ENCODE data around the gene BZW2.
"Not testable (repeated sequence)": the region's sequence is repeated elsewhere in the genome, so short reads cannot be mapped to it uniquely, and the experiment has no call there.

The BZW2 gene

DNA sequence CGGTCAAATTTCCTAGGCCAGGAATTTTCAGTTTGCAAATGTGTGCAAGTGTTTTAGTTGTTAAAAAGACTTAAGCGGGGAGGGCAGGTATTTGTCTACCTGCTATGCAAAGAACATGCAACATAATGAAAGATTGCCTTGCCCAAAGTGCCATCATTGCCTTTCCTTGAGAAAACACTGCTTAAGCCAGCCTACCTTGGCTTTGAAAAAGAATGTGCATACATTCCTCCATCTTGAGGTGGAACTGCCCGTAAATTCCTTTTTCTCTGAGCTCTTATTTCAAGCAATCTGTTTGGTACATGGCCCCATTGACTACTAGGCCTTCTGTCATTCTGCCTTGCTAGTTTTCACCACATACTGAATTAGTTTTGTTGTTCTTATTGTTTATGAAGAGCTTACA, 29.3 kb downstream of the BZW2 start:
- no peak for FAIRE-seq

DNA sequence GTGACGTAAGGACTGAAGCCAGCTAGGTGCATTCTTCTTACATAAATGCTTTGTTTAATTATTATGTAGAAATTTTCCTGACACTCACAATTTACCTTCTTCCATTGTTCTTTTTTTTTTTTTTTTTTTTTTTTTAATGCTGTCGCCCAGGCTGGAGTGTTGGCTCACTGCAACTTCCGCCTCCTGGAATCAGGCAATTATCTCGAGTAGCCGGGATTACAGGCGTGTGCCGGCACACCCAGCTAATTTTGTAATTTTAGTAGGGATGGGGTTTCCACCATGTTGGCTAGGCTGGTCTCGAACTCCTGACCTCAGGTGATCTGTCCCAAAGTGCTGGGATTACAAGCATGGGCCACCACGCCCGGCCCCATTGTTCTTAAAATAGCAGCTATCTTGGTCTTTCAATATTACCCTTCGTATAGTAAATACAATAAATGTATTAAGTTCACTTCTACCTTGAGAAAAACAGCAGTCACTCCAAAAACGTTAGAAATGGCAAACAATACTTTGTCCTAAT, 32.1 kb downstream of the BZW2 start:
- no peak for FAIRE-seq

- not testable (repeated sequence) for FAIRE-seq
These were observed 32.9 kb downstream of the BZW2 start for GRCh38 chr7:16678645-16679566.

DNA sequence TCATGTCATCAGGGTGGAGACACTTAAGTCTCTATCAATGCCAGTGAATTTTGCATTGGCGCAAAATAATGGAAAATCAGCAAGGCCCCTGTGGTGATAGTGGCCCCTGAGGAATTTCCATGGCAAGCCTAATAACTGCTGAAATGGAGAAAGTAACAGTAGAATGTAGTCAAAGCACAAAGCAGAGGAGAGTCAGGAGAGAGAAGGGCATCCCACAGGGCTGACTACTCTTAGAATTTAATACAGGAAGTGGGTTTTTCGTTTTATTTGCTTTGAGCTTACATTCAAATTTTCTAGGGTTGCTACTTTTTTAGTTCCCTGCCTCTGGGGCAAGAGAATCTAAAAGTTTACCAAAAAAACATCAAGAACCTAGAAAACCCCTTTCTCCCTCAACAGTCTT, 39.0 kb downstream of the BZW2 start:
- no peak for FAIRE-seq

- no peak for FAIRE-seq
These were observed 39.6 kb downstream of the BZW2 start for GRCh38 chr7:16685535-16685934.

DNA sequence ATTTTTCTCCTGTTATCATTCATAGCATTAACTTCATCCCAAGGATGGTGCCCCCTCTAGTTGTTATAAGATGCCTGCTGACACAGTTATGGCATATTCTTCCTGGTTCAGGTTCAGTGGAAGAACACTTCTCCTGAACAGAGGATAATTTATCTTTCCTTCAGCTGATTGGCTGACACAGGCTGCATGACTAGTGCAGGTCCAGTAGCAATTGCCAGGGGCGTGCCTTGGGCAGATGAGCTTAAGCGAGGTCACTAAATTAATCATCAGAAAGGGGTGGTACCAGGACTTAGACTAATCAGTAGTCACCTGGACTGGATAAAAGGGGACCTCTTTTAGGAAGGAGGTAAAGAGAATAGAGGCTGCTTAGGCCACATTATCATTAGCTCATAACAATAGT, 42.3 kb downstream of the BZW2 start:
- no peak for FAIRE-seq

DNA sequence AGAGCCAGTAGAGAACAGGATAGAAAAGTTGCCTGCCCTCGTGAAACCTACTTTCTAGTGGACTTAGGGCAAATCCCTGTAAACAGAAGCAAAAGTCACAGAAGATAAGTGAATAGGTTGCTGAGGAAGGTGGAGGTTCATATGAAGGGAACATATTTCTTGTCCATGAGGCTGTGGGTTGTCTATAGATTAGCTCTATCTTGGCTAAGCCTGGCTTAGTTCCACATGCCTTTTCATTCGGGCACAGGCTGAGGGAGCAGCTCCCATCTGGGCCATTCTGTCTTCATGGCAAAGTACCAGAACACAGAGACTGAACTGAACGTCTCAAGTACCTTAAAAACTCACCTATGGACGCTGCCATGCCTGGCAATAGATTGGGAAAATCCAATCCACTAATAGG, 45.3 kb downstream of the BZW2 start:
- no peak for FAIRE-seq

DNA sequence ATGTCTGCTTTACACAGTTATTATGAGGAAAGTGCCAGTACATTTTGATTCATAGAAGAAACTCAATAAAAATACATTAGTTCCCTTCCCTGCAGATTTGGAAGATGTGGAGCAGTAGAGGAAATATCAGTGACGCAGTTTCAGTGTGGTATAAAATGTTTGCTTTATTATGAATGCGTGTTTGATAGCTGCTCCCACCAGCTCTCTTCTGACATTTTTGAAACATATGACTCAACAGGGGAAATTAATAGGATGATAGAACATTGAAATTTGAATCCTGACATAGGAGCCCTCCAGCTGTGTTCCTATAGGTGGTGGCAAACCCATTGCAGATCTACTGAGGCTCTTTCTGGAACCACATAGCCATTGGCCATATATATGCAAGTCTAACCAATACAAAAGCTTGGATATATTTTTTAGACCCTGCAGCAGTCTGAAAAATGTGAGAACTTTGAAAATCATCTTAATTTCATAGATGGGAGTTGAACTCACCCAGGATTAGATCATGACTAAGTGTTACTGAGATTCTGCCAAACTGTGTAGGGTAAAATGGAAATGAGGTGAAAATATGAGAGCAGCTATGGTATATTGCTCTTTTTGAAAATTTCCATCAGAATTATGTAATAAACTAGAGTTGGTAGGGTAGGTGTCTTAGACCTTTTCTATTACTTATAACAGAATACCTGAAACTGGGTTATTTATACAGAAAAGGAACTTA, 47.8 kb downstream of the BZW2 start:
- no peak for FAIRE-seq

GRCh38 chr7:16694806-16695205, 48.8 kb downstream of the BZW2 start:
- FAIRE-seq = no peak

GRCh38 chr7:16695621-16696237, 49.7 kb downstream of the BZW2 start:
- peak; percentile 86 for FAIRE-seq

DNA sequence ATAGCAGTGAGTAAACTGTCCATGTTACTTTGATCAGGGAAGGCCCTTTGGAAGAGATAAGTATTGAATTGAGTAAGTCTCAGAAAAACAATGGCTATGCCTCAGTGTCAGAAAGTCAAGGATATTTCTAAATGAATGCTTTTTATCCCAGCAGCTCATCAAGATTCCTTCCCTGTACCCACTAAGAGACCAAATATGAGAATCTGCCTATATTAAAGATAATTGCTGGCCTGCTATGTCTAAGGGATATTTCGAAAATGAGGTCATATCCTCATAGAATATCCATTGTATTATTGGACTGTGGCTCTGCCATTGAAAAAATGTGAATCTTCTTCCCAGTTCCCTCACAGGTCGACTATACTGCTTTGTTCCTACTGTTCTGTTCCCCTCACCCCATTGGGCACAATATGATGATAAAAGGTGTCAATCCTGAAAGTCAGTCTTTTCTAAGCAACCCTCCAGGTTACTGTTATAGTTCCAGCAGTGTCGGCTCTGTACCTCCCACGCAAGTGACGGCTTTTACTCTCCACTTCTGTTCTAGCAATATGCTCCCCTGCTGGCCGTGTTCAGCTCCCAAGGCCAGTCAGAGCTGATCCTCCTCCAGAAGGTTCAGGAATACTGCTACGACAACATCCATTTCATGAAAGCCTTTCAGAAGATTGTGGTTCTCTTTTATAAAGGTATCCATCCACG, 51.7 kb downstream of the BZW2 start:
- no peak for FAIRE-seq

GRCh38 chr7:16698200-16698905, 52.4 kb downstream of the BZW2 start:
- FAIRE-seq = no peak

DNA sequence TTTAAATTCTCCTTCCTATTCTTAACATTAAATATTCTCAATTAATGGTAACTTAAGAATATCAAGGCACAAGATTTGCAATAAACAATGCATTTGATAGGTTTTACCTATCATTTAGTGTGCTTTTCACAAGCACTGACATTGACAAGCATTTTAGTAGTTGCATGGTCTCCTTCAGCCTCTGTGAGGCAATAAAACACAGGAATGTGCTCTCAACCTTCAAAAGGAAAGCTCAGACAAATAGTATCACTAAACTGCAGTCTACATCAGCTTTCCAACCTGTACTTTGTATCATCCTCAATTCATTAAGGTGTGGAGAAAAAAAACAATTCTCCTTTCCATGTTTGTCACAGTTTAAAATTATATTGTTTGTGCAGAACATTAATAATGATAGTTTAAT, 56.5 kb downstream of the BZW2 start:
- no peak for FAIRE-seq

DNA sequence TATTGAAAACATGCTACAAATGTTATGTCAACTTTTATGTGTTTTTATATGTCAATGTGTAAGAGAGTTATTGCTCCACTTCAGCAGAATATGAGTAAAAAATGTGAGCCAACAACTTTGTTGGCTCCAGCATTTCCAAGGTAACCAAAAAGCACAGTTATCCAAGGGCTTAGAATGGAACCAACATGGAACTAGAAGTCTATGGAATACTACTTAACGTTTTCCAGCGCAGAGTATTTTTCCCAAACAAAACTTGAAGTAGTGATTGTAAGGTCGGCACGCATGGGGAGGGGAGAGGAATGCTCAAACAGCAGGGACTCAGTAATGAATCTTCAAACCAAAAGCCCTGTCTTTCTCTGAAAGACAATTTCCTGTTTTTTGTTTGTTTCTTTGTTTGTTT, 62.5 kb downstream of the BZW2 start:
- FAIRE-seq = no peak

DNA sequence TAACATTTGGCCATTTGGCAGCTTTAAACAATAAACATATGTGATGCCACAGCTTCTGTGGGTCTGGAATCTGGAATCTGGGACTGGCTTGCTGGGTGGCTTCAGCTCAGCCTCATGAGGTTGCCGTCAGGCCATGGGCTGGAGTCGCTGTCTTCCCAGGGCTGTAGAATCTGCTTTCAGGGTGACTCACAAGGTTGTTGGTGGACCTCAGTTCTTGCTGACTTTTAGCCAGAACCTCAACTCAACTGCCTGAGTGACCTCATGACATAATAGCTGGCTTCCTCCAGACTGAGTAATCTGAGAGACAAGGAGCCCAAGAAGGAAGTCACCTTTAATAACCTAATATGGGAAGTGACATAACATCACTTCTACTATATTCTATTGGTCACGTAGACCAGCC, 63.0 kb downstream of the BZW2 start:
- no peak for FAIRE-seq

GRCh38 chr7:16710651-16711050, 64.7 kb downstream of the BZW2 start:
- FAIRE-seq = no peak

DNA sequence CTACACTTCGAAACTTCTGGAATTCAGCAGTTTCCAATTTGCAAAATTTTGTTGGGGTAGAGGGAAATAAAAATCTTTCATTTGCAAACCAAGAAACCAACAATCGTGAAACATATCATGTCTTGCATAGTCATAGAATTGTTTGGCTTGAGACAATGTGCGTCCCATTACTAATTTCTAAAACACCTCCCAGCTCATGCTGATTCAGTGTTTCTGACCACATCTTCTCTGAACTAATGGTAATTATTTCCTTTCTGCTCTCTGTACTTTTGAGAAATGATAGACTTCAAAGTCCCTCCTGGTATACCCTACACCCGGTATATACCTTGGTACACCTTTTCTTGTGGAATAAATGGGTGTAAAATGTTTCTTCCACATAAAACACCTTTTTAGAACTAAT, 65.7 kb downstream of the BZW2 start:
- no peak for FAIRE-seq

DNA sequence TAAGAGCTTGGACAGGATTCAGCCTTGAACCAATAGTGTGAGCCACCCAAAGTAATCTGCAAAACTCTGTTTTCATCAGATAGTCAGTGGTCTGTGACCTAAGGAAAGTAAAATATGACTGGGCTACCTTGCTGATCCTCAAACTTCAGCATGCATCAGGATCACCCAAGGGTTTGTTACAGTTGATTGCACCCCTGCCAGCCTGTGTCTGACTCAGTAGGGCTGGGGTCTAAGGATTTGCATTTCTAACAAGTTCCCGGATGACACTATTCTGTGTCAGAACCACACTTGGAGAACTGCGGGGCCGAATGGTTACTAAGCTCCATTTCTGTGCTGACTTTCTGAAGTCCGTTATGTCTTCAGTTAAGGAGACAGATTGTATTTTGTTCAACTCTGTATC, 66.9 kb downstream of the BZW2 start:
- FAIRE-seq = no peak

DNA sequence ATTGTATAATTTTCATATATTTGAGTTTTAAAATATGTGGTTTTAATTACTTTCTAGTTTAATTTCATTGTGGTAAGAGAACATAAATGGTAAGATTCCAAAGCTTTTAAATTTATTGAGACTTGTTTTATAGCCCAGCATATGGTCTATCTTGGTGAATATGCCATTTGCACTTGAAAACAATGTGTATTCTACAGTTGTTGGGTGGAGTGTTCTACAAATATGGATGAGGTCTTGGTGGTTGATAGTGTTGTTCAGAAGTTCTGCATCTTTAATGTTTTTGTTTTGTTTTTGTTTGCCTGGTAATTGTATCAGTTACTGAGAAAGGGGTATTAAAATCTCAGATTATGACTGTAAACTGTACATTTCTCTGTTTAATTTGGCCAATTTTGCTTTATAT, 69.9 kb downstream of the BZW2 start:
- FAIRE-seq = no peak

DNA sequence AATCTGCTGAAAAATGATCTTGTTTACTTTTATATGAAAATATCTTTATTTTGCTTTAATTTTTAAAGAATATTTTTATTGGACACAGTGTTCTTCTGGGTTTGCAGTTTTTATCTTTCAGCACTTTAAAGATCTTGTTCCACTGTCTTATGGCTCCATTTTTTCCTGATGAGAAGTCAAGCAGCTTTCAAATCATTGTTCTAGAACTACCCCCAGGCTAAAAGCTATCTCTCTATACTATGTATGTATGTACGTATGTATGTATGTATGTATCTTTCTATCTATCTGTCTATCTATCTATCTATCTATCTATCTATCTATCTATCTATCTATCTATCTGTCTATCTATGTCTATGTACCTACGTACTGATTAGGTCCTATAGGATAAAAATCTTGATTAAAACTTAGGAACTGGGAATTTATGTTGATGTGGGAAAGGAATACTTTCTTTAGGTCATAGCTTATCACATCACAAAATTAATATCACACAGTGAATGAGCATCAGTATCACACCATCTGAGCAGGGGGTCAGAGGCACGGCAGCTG, 72.2 kb downstream of the BZW2 start:
- peak; percentile 80 for FAIRE-seq

- FAIRE-seq = no peak
These were observed 73.7 kb downstream of the BZW2 start for GRCh38 chr7:16719699-16720098.

DNA sequence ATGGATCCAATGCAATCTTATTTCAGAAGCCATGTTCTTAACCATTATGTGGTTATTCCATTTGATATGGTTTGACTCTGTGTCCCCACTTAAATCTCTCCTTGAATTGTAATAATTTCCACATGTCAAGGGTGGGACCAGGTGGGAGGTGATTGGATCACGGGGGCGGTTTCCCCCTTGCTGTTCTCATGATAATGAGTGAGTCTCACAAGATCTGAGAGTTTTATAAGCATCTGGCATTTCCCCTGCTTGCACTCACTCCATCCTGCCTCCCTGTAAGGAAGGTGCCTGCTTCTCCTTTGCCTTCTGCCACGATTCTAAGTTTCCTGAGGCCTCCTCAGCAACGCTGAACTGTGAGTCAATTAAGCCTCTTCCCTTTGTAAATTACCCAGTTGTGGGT, 75.6 kb downstream of the BZW2 start:
- no peak for FAIRE-seq

All from G401.6 (cell line).